ENCODE data around the gene FILIP1L.
"Not testable (repeated sequence)": the region's sequence is repeated elsewhere in the genome, so short reads cannot be mapped to it uniquely, and the experiment has no call there.

FILIP1L gene

DNA sequence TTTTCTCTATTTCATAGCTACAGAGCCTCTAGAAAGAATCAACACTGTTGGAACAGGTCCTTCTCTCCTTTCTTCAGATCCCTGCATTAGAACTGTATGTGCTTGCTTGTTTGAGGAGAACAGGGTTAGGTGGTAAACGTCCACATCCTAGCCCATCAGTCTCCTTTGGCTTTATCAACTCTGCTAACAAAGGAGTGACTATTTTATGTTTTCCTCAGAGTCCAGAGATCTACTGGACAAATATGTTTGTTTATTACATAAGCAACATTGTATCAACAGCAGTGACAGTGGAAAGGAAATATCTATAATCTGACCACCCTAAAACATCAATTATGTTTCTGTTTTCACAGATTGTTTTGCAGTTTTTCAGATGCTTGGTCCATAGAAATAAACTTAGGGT, 257.0 kb downstream of the FILIP1L start:
- no peak for DNase-seq

DNA sequence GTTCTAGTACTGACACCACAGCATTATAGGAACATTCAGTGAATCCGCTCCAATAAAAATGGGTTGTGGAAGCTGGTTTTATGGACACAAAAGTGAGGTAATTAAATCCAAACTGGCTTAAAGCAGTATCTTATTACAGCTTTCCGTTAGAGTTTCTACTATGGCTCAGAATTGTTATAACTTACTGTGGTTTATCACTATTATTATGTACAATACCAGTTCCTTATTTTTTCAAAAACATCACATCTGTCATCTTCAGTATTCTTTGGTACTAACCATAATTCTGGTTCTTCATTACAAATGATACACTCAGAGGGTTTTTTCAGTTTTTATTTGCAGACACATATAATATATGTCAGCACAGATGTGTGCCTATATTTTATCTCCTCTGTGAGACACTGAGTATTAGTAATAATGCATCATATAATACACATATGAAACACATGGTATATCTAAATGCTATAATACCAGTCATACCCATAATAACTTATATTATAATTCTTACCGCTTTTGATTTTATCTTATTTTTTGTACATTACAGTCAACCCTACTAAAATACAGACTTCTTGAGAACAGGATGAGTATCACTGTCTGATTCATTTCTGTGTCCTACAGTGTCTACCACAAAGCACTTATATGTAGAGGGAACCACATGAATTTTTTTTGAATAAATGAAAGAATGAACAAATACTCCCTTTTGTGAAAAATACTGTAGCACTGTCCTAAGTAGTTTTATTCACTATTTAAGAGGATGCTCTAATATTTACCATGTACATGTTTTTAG, 257.7 kb downstream of the FILIP1L start:
- no peak for DNase-seq

DNA sequence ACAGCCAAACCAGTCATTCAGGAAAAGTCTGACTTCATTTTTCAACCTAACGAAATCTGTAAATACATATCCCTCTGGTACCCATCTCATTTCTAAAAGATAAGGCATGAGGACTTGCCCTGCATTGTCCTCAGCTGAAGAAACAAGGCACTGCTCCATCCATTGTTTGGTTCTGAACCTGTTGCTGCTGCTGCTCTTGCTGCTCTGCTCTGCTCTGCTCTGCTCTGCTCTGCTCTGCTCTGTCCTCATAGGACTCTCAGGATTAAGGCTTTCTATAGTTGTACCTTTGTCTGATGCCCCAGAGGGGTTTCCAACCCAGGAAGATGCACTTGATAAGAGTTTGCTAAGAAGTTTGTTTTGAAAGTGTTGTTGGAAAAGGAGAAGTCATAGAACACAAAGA, 258.4 kb downstream of the FILIP1L start:
- no peak for DNase-seq

DNA sequence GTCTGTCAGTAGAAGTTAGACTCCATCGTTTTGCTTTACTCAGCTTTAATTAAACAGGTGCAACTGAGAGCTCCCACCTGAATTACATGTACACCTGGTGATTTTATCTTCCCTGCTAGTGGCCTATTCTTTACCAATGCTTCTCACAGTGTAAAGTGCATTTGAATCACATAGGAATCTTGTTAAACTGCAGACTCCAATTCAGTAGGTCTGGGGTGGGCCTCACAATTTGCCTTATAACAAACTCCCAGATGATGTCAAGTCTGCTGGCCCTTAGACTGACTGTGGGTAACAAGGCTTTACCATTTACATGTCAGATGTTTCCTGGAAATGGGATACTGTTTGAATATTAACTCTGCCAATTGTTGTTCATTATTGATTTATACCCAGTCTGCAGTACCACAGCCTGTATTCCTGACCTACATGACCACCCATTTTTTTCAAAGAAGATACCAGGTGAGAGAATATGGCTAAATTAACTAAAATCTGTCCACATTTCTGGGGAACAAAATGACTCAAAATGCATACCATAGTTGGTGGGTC, 259.5 kb downstream of the FILIP1L start:
- DNase-seq = no peak

DNA sequence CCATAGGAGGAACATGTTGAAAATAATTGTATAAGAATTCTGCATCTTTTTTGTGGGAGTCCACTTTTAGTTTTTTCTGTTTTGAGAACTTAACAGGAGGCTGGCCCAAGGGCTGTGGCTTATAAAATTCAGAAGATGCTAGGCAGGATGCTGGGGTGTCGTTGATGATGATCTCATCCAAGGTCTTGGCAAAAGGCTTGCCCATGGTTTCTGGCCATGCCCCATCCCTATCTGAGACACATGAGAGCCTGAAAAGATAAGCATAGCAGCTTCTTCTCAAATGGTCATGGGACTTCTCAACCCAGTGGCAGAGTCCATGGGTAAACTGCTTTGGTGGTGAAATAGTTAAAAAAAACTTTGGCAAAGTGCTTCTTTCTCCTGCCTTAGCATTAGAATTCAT, 261.4 kb downstream of the FILIP1L start:
- no peak for DNase-seq

DNA sequence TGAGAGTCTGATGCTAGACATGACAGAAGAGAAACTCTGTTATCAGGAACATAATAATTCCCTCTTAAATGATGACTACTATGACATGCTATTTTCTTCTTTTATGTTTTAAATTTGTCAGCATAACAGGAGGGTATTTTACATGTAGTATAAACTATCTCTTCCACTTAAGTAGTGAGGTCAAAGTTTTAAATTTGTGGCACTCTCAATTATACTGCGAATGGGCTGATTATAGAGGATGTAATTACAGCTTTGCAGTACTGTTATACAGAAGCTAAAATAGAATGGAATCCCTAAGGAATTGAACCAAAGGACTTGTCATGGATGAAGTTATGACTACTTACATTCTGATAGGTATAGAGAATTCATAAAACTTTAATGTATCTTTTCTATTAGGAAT, 262.3 kb downstream of the FILIP1L start:
- no peak for DNase-seq

DNA sequence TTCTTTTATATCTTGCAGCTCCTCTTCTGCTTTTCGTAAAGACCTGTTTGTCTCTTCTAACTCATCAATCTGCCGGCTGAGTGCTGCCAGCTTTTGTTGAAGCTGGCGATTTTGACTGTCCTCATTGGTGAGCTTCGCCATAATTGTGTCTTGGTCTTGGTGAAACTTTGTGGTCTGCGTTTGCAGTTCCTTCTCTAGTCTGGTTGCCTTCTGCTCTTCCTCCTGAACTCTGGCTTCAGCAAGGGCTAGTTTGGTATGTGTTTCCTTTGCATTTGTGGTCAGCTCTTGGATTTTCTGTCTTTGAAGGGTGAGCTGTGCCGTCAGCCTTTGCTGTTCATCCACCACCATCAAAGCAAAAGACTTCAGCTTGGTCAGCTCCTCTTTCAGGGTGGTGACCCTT, 263.7 kb downstream of the FILIP1L start:
- DNase-seq = no peak

DNA sequence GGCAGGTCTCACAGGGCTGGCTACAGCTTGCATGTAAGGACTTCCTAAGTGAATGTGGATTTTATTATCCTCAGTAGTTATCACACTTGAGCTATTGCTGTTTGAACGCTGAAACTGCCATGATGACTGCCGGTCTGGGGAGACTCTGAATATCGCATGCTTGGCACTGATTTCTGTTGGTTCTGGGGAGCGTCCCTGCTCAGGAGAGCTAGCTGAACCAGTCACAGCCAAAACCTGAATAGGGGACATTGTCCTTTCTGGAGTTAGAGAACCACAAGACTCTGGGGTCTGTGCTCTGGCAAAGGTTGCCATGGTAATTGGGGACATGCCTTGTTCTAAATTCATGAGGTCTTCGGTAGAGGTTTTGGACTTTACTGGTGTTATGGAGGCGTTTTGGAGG, 265.9 kb downstream of the FILIP1L start:
- no peak for DNase-seq

DNA sequence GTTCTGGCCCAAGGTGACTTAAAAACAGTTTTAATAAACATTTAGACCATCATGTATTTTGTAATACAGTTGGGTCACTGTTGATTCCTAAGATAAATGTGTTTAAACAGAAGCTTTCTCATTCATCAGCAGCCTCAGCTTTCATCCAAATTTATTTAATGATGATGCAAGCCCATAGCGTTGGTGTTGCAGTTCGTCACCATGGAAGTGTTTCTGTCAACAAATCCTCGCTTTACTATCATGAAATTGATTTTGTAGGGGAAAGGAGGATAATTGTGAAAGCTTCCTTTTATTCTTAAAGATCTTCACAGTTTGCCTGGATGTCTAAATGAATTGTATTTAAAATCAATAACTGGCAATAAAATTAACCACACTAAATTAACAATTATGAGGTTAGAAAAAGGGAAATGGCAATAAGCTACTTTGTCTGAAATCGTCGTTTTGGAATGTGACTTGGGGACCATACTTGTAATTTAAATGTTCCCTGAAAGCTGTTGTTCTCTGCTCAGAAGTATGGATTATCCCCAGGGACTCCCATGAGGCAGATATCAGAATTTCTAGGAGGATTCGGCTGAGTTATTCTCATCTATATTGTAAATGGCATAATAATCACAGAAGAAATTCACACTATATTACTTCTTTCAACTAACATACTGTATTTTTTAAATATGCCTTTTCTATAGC, 267.7 kb downstream of the FILIP1L start:
- DNase-seq = no peak

DNA sequence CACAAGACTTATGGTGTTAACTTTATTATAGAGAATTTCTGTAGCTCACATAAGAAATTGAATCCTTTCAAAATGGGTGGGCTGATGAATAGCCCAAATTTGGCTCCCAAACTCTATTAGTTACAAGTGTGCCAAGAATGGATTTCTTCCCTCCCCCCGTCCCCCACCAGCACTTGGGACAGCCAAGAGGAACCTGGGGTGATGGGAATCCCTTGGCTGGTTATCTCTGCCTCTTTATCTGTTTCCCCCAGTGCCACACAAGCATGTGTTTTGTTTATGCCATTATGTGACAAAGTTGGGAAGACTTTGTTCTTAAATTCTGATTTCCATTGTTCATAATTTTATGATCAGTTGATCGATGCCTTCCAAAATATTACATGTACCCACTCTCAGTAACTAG, 268.3 kb downstream of the FILIP1L start:
- DNase-seq = no peak

DNA sequence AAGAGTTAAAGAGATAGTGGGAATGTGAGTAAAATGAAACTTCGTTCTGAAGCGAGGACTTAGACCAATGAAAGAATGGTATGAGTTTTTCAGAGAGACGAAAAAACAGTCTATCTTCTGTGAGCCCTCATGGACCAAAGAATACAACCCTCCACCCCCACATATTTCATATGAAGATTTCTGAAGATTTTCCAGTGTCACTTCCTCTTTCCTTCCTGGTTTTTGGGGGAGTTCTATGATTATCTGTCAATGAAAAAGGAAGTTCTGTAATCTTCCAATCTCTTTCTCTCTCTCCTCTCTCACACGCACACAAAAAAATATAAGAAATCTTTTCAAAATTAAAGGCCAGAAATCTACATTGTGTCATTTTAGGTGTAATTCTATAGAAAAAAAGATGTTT, 269.0 kb downstream of the FILIP1L start:
- no peak for DNase-seq

DNA sequence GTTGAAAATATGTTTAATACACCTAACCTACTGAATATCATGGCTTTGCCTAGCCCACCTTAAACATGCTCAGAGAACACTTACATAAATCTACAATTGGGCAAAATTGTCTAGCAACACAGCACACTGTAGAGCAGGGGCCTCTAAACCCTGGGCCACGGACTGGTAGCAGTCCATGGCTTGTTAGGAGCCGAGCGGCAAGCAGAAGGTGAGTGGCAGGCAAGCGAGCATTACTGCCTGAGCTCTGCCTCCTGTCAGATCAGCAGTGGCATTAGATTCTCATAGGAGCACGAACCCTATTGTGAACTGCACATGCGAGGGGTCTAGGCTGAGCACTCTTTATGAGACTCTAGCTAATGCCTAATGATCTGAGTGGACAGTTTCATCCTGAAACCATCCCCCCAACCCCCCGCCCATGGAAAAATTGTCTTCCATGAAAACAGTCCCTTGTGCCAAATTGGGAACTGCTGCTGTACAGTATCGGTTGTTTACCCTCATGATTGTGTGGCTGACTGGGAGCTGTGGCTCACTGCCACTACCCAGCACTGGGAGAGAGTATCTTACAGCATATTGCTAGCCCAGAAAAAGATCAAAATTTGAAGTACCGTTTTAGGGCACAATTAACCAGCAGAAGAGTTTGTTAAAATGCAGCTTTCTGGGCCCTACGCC, 270.6 kb downstream of the FILIP1L start:
- DNase-seq = no peak

DNA sequence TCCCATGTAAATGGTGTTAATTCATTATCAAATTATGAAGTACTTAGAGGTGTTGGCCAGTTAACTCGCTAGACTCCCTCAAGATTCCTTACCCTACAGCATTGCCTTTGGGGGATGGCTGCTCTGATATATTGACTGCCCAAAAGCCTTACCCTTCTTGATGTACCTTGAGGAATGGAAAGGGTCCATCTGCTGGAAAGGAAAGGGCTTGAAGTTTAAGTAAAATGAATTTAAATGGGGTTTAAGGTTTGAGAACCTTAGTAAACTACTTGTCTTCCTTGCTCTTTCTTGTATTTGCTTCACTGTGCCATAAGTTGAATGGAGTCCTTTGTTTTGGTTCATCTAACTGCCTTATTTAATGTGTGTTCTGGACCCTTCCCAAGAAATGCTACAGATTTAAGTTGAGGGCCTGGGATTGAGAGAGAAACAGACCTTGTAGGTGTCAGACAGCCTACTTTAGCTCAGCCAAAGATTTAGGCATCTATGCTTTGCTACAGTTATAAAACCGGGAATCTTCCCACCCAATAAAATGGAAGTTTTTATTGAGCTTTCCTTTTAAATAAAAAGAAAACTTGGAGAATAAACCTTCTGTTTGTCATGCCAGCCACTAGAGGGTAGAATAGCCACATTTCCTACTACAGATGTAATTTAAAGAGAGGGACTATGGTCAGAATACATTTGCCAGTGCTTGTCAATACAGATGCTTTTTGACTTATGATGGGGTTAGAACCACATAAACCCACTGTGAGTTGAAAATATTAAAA, 271.3 kb downstream of the FILIP1L start:
- peak; percentile 46 for DNase-seq

DNA sequence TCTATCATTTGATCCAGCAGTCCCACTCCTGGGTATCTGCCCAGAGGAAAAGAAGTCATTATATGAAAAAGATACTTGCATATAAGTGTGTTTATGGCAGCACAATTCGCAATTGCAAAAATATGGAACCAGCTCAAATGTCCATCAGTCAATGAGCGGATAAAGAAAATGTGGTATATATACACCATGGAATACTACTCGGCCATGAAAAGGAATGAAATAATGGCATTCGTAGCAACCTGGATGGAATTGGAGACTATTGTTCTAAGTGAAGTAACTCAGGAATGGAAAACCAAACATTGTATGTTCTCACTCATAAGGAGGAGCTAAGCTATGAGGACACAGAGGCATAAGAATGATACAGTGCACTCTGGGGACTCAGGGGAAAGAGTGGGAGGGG, 272.4 kb downstream of the FILIP1L start:
- not testable (repeated sequence) for DNase-seq

DNA sequence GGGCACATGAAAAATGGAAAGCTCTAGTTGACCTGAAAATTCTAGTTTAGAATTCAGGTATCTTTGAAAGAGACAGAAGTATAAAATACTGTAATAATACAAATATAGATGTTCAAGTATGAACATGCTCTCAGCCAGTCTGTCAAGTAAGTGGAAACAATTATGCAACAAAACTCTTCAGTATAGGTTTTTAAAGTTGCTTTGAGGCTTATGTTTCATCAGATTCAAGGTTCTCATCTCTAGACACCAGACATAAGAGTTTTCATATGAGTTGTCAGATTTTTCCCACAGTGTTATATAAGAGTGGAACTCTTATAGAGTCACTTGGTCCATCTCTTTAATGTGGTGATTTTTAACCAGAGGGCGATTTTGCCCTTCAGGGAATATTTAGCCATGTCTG, 274.7 kb downstream of the FILIP1L start:
- DNase-seq = no peak

DNA sequence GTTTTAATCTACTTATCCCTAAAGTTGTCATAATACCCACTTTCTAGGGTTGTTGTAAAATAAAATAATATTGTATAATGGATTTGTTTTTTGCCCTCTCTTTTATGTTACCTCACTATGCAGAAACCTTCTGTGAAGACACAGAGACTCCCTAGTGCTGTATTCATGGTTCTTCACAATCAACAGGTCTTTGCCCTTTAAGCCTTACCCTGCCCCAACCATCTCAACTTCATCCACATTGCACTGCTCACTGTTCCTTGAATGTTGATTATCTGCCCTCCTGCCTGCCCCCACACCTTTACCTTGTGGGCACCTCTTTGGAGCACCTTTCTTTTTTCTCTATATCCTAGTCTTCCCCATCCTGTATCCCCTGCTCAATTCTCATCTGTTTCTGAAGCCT, 275.5 kb downstream of the FILIP1L start:
- no peak for DNase-seq

DNA sequence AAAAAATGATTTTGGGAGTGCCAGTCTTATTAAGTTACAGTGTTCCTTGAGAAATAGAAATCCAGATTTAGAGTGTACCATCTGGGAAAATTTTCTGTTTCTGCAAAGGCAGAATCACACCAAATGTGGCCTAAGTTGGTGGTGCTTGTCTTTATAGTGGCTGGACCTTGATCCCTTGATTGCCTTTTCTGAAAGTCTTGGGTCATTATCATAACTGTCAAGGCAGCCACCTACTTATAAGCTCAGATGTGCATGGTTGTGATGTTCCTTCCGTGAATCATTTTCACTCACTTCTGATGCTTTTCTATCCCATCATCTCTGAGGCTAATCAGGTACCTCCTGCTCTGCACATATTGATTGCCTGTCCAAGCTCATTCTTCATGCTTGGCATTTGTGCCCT, 276.6 kb downstream of the FILIP1L start:
- DNase-seq = no peak

DNA sequence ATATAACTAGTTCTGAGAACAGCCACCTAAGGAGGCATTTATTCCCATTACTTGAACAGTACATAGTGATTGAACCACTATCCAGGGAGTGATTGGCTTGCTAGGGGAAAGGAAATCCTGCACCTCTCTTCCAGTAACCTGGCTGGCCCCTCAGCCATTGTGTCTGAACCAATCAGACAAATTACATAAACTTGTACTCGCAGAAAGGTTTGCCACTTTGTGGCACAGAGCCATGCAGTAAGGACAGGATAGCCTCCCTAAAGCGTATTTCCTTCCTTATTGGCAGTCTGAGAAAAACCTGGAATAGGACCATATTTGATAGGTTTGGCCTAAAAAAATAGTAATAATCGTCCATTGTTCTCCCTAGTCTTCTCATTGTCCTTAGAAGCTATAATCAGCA, 277.6 kb downstream of the FILIP1L start:
- DNase-seq = no peak

DNA sequence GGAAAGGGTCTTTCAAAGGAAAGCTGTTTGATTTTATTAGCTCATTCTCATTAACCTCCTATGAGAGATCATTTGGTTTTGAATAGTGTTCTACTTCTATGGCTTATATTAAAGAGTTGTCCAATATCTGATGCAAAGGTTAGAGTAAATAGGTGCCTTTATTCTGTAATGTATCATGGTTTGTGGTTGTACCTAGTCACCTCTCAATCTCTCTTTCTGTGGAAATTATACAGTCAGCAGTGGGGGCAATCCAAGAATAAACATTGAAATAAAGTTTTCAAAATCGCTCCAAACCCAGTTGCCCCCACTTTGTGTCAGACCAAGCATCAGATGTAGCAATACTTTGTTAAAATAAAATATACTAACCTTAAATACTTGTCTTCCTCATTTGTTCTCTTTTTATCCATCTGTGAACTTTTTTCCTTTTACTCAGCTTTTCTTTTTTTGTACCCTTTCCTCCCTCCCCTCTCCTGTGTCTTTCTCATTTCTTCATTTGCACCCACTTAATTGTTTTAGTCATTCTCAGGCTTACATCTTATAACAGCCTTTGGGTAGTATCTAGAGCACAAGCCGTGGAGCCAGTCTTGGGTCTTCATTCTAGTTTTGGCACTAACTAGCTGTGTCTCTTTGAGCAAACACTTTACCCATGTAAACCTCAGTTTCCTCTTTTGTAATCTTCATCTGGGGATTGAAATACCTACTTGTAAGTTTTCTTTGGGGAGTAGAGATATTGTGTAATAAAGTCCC, 279.9 kb downstream of the FILIP1L start:
- DNase-seq = no peak

DNA sequence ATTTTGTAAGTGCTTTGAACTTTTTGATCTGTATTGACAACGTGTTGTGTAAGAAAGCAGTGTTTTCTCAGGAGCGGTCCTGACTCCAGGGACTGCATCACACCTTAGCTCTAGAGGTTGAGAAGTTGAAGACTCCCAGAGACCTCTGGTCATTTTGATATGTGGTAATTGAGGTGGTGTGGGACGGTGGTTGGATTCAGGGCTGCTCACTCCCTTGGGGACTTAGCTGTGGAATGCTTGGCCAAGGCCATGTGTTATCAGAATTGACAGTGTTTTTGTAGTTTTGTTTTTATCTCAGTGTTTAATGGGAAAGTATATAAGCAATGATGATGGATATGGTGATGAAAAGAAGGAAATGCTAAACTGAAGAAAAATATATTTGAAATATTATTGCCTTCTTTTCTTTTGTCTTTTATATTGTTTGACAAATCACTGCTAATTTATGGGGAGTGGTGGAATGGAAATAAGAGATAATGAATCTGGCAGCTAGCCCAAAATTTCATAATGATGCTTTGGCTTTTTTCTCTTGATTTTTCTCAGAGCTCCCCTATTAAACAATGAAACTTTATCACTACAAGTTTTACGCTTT, 280.6 kb downstream of the FILIP1L start:
- DNase-seq = no peak

DNA sequence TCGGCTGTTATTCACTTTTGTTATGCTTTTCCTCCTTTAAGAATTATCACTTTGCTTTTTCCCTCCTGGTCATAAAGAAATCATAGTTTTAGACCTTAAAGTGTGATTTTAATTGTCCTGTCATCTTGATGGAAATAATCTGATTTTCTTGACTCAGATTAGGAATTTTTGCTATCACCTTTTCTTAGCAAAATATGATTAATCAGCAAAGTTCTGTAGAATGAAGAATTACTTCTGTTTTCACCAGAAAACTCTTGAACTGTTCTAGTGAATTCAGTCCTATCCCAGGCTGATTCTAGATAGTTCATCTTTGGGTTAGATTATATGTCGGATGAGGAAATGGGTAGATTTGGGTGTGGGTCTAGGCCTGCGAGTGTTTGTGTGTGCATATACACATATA, 284.5 kb downstream of the FILIP1L start:
- DNase-seq = no peak

All from NCI-H1092 (cell line).